Measurements from ENCODE around the gene MYEOV.

The MYEOV gene

DNA sequence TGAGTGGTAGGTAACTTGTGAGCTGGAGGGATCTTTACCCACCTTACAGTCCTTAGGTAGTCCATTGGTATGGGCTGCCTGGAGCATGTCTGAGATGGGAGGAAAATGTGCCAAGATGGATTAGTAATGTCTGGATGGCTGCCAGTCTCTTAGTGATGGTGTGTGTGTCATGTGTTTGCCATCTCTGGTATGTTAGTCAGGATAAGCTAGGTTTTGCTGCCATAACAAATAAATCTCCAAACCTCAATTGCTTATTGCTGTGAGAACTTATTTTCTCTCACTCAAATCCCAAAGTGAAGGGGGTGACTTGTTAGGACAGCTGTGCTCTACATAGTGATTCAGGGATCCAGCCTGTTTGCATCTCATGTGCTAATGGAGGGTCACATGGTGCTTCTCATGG, 40.9 kb upstream of the MYEOV start:
- Histone ChIP-seq H3K9ac (ENCODE audit: low read length) (no peak overlapping the region), H3F3A (ENCODE audit: insufficient read depth, low read length) (0 out of 2 replicates have a peak, but pooled peaks cover 2% of the 10 kb centered on the region), H3K9me3 (replicated peaks; ENCODE audit: insufficient read depth, low read length) (no peaks in the 10 kb centered on the region), H3K4me3 (ENCODE audit: low read length) (no peak overlapping the region), H4K20me1 (ENCODE audit: insufficient read depth, low read length) (no peaks in the 10 kb centered on the region), H3K27me3 (replicated peaks; ENCODE audit: insufficient read depth, low read length) (0 out of 2 replicates have a peak, but pooled peaks cover 5% of the 10 kb centered on the region), H2AFZ (ENCODE audit: low read length) (no peak overlapping the region), H3K9me2 (replicated peaks; ENCODE audit: insufficient read depth, low read length) (no peaks in the 10 kb centered on the region), H3K79me2 (ENCODE audit: low read length) (no peaks in the 10 kb centered on the region), H3K36me3 (replicated peaks; ENCODE audit: insufficient read depth, low read length) (no peaks in the 10 kb centered on the region), H3K27ac (ENCODE audit: low read length) (no peak overlapping the region), H3K4me1 (ENCODE audit: low read length) (peaks cover 15% of the 10 kb centered on the region), H3K4me2 (ENCODE audit: low read depth, low read length) (no peak overlapping the region)
- DNase-seq, result no peak
- TF ChIP-seq, protein P1, sequence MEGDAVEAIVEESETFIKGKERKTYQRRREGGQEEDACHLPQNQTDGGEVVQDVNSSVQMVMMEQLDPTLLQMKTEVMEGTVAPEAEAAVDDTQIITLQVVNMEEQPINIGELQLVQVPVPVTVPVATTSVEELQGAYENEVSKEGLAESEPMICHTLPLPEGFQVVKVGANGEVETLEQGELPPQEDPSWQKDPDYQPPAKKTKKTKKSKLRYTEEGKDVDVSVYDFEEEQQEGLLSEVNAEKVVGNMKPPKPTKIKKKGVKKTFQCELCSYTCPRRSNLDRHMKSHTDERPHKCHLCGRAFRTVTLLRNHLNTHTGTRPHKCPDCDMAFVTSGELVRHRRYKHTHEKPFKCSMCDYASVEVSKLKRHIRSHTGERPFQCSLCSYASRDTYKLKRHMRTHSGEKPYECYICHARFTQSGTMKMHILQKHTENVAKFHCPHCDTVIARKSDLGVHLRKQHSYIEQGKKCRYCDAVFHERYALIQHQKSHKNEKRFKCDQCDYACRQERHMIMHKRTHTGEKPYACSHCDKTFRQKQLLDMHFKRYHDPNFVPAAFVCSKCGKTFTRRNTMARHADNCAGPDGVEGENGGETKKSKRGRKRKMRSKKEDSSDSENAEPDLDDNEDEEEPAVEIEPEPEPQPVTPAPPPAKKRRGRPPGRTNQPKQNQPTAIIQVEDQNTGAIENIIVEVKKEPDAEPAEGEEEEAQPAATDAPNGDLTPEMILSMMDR (IDR thresholded peaks at IDR 0.05; ENCODE audit: low read length), result no peak
- TF ChIP-seq EZH2phosphoT487 (IDR thresholded peaks at IDR 0.05; ENCODE audit: low read length) (no peak), EZH2 (optimal IDR thresholded peaks at IDR 0.05; ENCODE audit: low read depth, low read length) (no peak)

DNA sequence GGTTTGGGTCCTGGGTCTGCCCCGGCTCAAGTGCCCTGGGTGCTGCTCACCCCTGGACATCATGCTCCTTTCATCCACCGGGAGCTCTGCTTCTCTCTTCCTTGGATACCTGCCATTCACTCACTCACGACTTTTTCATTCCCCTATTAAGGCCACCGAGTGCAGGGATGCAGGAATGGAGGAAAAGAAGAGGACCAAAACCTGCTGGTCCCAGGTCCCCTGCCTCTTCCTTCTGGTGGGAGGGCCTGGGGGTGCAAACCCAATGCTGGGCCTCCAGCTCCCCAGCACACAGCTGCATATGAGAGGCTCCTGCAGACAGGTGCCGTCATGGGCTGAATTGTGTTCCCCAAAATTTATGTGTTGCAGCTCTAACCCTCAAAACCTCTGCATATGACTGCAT, 36.8 kb upstream of the MYEOV start:
- Histone ChIP-seq H2AFZ (ENCODE audit: low read length) (no peak overlapping the region), H3K9me3 (replicated peaks; ENCODE audit: insufficient read depth, low read length) (no peaks in the 10 kb centered on the region), H3K4me2 (ENCODE audit: low read depth, low read length) (no peak overlapping the region), H3K36me3 (replicated peaks; ENCODE audit: insufficient read depth, low read length) (no peaks in the 10 kb centered on the region), H3F3A (ENCODE audit: insufficient read depth, low read length) (no peaks in the 10 kb centered on the region), H3K27me3 (replicated peaks; ENCODE audit: insufficient read depth, low read length) (0 out of 2 replicates have a peak, but pooled peaks cover 5% of the 10 kb centered on the region), H3K27ac (ENCODE audit: low read length) (no peak overlapping the region), H3K4me3 (ENCODE audit: low read length) (no peak overlapping the region), H4K20me1 (ENCODE audit: insufficient read depth, low read length) (no peaks in the 10 kb centered on the region), H3K9me2 (replicated peaks; ENCODE audit: insufficient read depth, low read length) (no peaks in the 10 kb centered on the region), H3K4me1 (ENCODE audit: low read length) (no peaks in the 10 kb centered on the region), H3K9ac (ENCODE audit: low read length) (no peak overlapping the region), H3K79me2 (ENCODE audit: low read length) (no peaks in the 10 kb centered on the region)
- no peak for DNase-seq
- TF ChIP-seq, protein P1 (IDR thresholded peaks at IDR 0.05; ENCODE audit: low read length), result no peak
- TF ChIP-seq EZH2 (optimal IDR thresholded peaks at IDR 0.05; ENCODE audit: low read depth, low read length) (no peak), EZH2phosphoT487 (IDR thresholded peaks at IDR 0.05; ENCODE audit: low read length) (no peak)

DNA sequence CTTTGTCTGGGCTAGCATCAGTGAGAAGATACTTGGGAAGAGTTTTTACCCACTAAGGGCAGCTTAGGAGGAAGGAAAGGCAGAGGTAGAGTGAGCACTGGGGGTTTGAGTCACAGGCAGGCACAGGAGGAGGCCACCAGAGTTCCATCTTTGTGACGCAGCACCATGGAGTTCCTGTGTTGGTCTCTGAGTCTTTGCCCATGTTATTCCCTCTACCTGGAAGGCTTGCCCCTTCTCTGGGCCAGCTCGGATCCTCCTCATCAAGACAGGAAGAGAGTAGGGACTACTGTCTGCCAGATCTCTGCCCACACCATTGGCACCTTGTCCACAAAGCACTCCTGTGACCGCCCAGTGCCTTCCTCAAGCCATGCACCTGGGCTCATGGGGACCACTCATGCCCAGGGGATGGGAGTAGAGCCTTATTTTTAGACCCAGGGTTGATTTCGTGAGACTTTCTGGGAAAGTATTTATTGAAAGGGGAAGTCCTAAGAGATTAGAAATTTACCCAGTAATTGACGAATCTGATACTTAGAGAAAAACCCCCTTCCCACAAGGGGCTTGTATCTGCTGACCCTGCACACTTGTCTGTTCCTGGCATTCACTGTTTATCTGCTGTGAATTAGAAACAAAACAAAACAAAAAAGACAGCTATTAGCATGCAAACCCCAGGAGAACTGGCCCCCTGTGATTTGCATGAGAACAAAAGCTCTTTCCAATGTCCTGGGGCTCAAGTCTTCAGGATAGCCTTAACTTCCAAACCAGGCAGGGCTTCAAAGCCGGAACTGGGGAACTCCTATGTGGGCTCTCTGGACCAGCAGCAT, 35.9 kb upstream of the MYEOV start:
- no peak for DNase-seq
- H3K9ac ChIP-seq (ENCODE audit: low read length), result no peak overlapping the region
- no peak overlapping the region for H3K4me3 ChIP-seq (ENCODE audit: low read length)
- no peaks in the 10 kb centered on the region for H3K9me2 ChIP-seq (replicated peaks; ENCODE audit: insufficient read depth, low read length)
- H3K27ac ChIP-seq (ENCODE audit: low read length), result no peak overlapping the region
- no peak overlapping the region for H3K4me2 ChIP-seq (ENCODE audit: low read depth, low read length)
- H3F3A ChIP-seq (ENCODE audit: insufficient read depth, low read length), result no peaks in the 10 kb centered on the region
- no peaks in the 10 kb centered on the region for H3K79me2 ChIP-seq (ENCODE audit: low read length)
- H3K4me1 ChIP-seq (ENCODE audit: low read length), result no peaks in the 10 kb centered on the region
- TF ChIP-seq, protein P1 (IDR thresholded peaks at IDR 0.05; ENCODE audit: low read length), result no peak
- TF ChIP-seq EZH2phosphoT487 (IDR thresholded peaks at IDR 0.05; ENCODE audit: low read length) (no peak), EZH2 (optimal IDR thresholded peaks at IDR 0.05; ENCODE audit: low read depth, low read length) (no peak)
- 0 out of 2 replicates have a peak, but pooled peaks cover 5% of the 10 kb centered on the region for H3K27me3 ChIP-seq (replicated peaks; ENCODE audit: insufficient read depth, low read length)
- no peaks in the 10 kb centered on the region for H3K9me3 ChIP-seq (replicated peaks; ENCODE audit: insufficient read depth, low read length)
- H2AFZ ChIP-seq (ENCODE audit: low read length), result no peak overlapping the region
- H3K36me3 ChIP-seq (replicated peaks; ENCODE audit: insufficient read depth, low read length), result no peaks in the 10 kb centered on the region
- H4K20me1 ChIP-seq (ENCODE audit: insufficient read depth, low read length), result no peaks in the 10 kb centered on the region
